ENCODE data around the gene RUFY4.

DNA sequence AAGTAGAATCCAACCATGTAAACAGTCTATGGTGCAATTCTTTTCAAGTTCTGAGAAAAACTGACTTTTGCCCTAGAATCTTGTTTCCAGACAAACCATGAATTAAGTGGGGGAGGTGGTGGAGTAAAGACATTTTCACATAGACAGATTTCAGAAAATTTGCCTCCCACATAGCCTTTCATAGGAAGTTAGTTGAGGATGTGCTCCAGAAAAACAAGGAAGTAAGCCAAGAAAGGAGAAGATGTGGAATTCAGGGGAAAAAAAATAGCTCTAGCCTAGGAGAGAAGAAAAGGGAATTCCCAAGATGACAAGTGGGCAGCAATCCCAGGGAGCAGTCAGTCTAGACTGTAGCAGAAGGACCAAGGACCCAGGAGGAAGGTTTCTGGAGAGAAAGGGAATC, 17.4 kb downstream of the RUFY4 start:
- TF ChIP-seq, protein P1, sequence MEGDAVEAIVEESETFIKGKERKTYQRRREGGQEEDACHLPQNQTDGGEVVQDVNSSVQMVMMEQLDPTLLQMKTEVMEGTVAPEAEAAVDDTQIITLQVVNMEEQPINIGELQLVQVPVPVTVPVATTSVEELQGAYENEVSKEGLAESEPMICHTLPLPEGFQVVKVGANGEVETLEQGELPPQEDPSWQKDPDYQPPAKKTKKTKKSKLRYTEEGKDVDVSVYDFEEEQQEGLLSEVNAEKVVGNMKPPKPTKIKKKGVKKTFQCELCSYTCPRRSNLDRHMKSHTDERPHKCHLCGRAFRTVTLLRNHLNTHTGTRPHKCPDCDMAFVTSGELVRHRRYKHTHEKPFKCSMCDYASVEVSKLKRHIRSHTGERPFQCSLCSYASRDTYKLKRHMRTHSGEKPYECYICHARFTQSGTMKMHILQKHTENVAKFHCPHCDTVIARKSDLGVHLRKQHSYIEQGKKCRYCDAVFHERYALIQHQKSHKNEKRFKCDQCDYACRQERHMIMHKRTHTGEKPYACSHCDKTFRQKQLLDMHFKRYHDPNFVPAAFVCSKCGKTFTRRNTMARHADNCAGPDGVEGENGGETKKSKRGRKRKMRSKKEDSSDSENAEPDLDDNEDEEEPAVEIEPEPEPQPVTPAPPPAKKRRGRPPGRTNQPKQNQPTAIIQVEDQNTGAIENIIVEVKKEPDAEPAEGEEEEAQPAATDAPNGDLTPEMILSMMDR (IDR thresholded peaks at IDR 0.05; ENCODE audit: low read depth, low read length): no peak
- no peak for TF ChIP-seq EZH2phosphoT487 (IDR thresholded peaks at IDR 0.05; ENCODE audit: low read depth)

Measured in OCI-LY3 (cell line).